GM18867 (cell line): Measurements from ENCODE around the gene NRIP2.

Experiments
- ATAC-seq: cut with Tn5 transposase; IDR thresholded peaks from one replicate; pipeline ENCODE4 v1.9.1; 2021; ENCODE audit warnings: mild to moderate bottlenecking, moderate library complexity; ENCODE audit not compliant: unreplicated experiment

NRIP2 gene

GRCh38 chr12:2845280-2845679 lies 10.4 kb upstream of the NRIP2 start:
- ATAC-seq = no peak

GRCh38 chr12:2844786-2845185 lies 10.0 kb upstream of the NRIP2 start:
- no peak for ATAC-seq

DNA sequence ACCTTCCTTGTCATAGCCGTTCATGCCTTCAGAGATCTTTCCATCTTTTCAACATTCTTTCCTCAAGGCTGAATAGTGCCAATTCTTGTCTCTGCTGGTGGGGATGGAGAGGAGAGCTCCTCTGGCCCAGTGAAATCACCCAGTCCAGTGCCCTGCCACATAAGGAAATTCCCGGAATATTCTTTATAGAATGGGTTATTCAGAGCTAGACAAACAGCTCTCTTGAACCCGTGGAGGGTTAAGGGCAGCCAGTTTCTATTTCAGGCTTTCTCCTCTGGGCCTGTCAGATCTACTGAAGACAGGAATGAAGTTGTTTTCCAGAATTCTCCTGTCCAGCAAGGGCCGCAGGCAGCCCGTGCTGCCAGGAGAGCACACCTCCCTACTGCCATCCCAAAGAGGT lies 8.1 kb upstream of the NRIP2 start:
- no peak for ATAC-seq

- ATAC-seq = no peak
Observed at GRCh38 chr12:2841056-2841650, 6.3 kb upstream of the NRIP2 start.

GRCh38 chr12:2836574-2836973 lies 1.7 kb upstream of the NRIP2 start:
- ATAC-seq = no peak

DNA sequence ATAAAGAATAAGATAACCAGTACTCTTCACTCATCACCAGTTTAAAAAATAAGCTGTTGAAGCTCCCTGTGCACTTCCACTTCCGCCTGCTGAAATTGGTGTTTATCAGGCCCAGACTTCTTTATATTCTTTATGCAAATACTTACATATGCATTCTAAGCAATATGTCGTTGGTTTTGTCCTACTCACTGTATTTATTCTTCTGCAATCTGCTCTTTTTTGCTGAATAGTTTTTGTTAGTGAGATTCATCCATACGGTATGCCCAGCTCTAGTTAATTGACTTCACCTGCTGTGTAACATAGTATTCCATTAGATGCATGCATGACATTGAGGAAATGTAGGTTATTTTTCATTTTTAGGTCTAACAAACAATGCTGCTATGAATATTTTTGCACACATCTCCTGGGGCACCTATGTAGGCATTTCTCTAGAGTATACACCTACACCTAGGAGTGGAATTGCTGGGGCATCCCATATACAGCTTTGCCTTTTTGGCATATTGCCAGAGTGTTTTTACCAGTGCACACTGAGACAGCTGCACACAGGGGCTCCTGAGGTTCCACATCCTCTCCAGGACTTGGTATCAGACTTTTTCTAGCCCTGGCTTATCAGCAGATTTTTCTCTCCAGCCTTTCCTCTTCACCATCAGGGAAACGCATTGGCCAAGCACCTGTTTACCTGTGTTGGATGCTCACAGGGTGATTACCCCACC lies 1.0 kb upstream of the NRIP2 start:
- ATAC-seq = no peak

DNA sequence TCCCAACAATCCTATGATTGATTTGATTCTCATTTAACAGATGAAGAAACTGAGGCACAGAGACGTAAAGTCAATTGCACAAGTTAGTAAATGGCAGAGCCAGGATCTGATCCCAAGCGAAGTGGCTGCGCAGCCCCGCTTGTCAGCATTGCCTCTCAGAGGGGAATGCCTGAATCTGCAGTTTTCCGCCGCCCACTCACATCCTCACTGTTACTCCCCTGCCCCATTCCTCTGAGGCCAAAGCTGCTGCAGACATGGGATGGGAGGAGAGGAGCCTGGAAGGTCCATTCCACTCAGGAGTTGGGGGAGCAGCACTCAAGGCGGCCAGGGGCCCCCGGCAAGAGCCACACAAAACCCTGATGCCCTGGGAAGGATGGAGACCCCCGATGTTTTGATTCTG lies 1.0 kb downstream of the NRIP2 start:
- no peak for ATAC-seq

DNA sequence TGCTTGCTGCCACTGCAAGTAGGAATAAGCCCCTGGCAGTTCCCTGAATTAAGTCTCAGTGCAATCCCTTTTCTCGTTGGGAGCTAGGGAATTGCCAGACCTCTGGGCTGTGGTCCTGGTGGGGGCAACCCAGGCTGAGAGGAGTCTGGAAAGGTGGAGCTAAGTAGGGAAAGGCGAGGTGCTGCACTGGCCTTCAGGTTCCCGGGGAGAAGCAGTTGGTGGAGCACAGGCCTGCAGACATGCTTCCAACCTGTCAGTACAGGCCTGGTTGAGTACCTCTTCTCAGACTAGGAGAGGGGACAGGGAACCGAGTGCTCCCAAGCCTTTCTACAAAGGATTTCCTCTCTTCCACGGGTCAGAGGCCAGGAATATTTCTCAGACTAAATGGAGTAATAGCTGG lies 1.5 kb downstream of the NRIP2 start:
- no peak for ATAC-seq

- ATAC-seq = no peak
Observed at GRCh38 chr12:2832550-2833127, 2.2 kb downstream of the NRIP2 start.

GRCh38 chr12:2829275-2829674 lies 5.6 kb downstream of the NRIP2 start:
- ATAC-seq = no peak

- ATAC-seq = no peak
Observed at GRCh38 chr12:2826721-2827515, 7.9 kb downstream of the NRIP2 start.

GRCh38 chr12:2826036-2826435 lies 8.8 kb downstream of the NRIP2 start:
- ATAC-seq = no peak

DNA sequence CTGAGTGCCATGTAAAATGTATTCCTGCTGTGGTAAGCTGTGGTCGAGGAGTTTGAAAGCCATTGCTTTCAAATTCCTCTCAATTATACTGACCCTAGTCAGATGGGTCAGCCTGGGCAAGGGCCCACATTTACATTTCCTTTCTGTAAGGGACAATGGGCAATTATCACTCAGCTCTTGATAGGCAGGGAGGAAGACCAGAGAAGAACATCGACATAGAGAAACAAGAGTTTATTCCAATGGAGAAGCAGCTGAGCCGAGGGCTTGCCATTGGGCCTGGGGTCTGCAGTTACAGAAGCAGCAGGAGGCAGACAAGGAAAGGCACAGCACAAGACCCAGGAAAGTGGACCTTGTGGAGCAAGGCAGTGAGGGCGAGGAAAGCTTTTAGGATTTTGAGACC lies 9.7 kb downstream of the NRIP2 start:
- no peak for ATAC-seq

GRCh38 chr12:2824541-2824940 lies 10.3 kb downstream of the NRIP2 start:
- ATAC-seq = no peak

- ATAC-seq = no peak
Observed at GRCh38 chr12:2823483-2823882, 11.4 kb downstream of the NRIP2 start.

GRCh38 chr12:2820432-2820831 lies 14.4 kb downstream of the NRIP2 start:
- no peak for ATAC-seq

- ATAC-seq = no peak
Observed at GRCh38 chr12:2819810-2820209, 15.0 kb downstream of the NRIP2 start.

DNA sequence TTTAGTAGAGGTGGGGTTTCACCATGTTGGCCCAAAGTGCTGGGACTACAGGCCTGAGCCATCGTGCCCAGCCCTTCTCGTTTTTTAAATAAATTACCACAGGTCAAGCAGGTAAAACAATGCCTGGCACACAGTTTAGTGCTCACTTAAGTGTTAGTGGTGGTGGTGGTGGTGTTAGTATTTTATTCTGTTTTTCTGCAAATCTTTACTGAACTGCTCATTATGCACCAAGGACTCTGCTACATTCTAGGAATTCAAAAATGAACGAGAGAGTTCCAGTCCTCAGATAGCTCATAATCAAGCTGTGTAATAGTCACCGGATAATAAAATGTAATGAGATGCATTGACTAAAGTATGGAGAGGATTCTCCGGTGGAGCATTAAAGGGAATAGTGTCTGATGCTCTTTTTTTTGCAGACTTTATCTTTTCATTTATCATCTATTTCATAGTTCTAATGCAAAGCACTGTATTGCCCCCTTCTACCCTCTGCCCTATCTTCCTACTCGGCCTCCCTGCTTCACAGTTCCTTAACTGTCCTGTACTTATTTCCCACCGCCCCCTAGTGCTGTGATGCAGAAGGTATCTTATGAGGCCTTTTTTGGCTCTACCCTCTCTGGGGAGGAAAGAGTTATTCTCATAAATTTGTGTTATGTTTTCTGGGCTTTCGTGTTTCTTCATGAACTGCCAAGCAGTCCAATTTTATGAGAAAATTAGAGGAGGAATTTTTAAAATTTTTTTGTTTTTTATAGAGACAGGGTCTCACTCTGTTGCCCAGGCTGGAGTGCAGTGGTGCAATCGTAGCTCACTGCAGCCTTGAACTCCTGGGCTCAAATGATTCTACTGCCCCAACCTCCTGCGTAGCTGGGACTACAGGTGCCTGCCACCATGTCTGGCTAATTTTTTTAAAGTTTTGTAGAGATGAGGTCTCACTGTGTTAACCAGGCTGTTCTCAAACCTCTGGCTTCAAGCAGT lies 21.3 kb downstream of the NRIP2 start:
- ATAC-seq = peak; percentile 32

DNA sequence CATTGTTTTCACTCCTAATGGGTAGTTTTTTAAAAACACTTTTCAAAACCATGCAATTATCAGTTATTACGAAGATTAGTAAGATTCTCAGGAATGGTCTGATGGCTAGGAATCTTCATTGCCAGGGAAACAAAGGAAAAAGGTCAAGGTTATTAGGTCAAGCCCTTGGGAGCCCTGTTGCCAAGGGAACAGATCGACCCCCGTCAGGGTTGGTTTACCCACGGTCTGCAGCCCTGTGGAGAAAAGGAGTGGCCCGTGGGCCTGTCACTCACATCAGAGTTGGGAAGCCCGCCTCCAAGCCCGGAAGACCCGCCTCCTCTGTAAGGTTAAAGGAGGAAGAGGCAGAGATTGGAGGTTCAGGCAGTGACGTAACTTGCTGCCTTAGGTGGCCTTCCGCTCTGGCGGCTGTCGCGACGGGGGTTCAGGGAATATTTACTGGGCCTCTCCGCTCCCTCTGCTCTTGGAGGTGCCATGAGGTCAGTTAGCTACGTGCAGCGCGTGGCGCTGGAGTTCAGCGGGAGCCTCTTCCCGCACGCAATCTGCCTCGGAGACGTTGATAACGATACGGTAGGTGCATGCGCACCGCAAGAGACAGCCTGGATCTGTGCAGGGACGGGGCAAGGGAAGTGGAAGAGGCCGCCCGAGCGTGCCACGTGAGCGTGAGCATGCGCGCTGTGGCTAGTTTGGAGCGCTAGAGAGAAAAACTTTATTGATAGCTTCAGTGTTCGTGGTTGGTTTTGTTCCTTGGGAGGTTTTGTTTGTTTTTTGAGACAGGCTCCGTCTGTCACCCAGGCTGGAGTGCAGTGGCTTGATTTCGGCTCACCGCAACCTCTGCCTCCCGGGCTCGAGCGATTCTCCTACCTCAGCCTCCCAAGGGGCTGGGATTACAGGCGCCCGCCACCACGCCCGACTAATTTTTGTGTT lies 22.3 kb downstream of the NRIP2 start, which contains the start of gene ITFG2:
Gene ITFG2, plus strand, starts transcription at position 379 of the 924 bp plus-strand sequence. Its CDS starts 93 bp downstream, at position 472.
- peak; percentile 93 for ATAC-seq
